ENCODE measurements around the gene LIPC. TPM values are rescaled to one million over a fixed set of nuclear protein-coding genes. Genes with fewer than 3 reads are reported as not detected.

Gene LIPC
- polyA plus RNA-seq, 3 donors: 0.37 TPM; not detected in 2

GRCh38 chr15:58401991-58402649 is 29.7 kb upstream of the LIPC start:
- Mint-ChIP-seq H3K4me1 (peaks cover 3% of the 10 kb centered on the region), H3K9me3 (peaks cover 0 to 3% (median 0%) of the 10 kb centered on the region in 7 donors), H3K27me3 (ENCODE audit: low read depth in 3 of 3) (peaks cover 2 to 3% (median 2%) of the 10 kb centered on the region in 3 donors), H3K4me3 (peak overlapping the region in 1 of 2 donors; percentile 7), H3K27ac (no peak overlapping the region), H3K36me3 (peaks cover 0 to 1% of the 10 kb centered on the region in 2 donors)
- no peak overlapping the region for H3K9ac ChIP-seq (ENCODE audit: insufficient read depth, low read length, poor library complexity, severe bottlenecking)
- H3K36me3 ChIP-seq (replicated peaks in 1 of 2; ENCODE audit: control insufficient read depth in 1 of 2, insufficient read depth in 2 of 2, low read length in 2 of 2): no peaks in the 10 kb centered on the region
- H3K27ac ChIP-seq (ENCODE audit: low read depth in 1 of 2, low read length in 2 of 2): no peak overlapping the region
- no peak for TF ChIP-seq CTCF (IDR thresholded peaks at IDR 0.05)
- 93% methylated on average over 5 of the region's 8 CpGs for WGBS (ENCODE audit: insufficient coverage)
- no peak overlapping the region for H3K4me2 ChIP-seq (replicated peaks; ENCODE audit: extremely low read depth, low read length, poor library complexity, severe bottlenecking)
- no peaks in the 10 kb centered on the region for H3K9me3 ChIP-seq (replicated peaks in 1 of 2; ENCODE audit: control insufficient read depth in 1 of 2, insufficient read depth in 1 of 2, low read length in 2 of 2)
- H3K27me3 ChIP-seq (ENCODE audit: control insufficient read depth in 2 of 2, insufficient read depth in 2 of 2, low read length in 2 of 2): no peaks in the 10 kb centered on the region
- no peaks in the 10 kb centered on the region for H3K79me2 ChIP-seq (ENCODE audit: insufficient read depth, low read length)
- no peaks in the 10 kb centered on the region for H4K20me1 ChIP-seq (ENCODE audit: insufficient read depth, low read length)
- no peak overlapping the region for H2AFZ ChIP-seq (ENCODE audit: insufficient read depth, low read depth, low read length, poor library complexity, severe bottlenecking)
- no peaks in the 10 kb centered on the region for H3K4me1 ChIP-seq (ENCODE audit: control insufficient read depth in 1 of 2, insufficient read depth in 2 of 2, low read length in 2 of 2)
- no peak overlapping the region for H3K4me3 ChIP-seq (replicated peaks in 1 of 3; ENCODE audit: low read depth in 2 of 3, low read length in 3 of 3)
- DNase-seq: no peak
- intact Hi-C loops (cut with micrococcal nuclease): no loop called here

- no peak overlapping the region for H3K27ac ChIP-seq (ENCODE audit: low read depth in 1 of 2, low read length in 2 of 2)
- H3K9ac ChIP-seq (ENCODE audit: insufficient read depth, low read length, poor library complexity, severe bottlenecking): no peak overlapping the region
- no peak overlapping the region for H3K4me2 ChIP-seq (replicated peaks; ENCODE audit: extremely low read depth, low read length, poor library complexity, severe bottlenecking)
- no peaks in the 10 kb centered on the region for H3K9me3 ChIP-seq (replicated peaks in 1 of 2; ENCODE audit: control insufficient read depth in 1 of 2, insufficient read depth in 1 of 2, low read length in 2 of 2)
- TF ChIP-seq CTCF (IDR thresholded peaks at IDR 0.05): no peak
- peaks cover 0 to 1% of the 10 kb centered on the region in 2 donors for H3K36me3 Mint-ChIP-seq
- intact Hi-C loops (cut with micrococcal nuclease): no loop called here
- peaks cover 0 to 3% (median 0%) of the 10 kb centered on the region in 7 donors for H3K9me3 Mint-ChIP-seq
- no peak overlapping the region for H3K4me3 Mint-ChIP-seq
- no peak overlapping the region for H3K27ac Mint-ChIP-seq
- H3K4me1 Mint-ChIP-seq: peaks cover 3% of the 10 kb centered on the region
- no peak overlapping the region for H3K4me3 ChIP-seq (replicated peaks in 1 of 3; ENCODE audit: low read depth in 2 of 3, low read length in 3 of 3)
- H4K20me1 ChIP-seq (ENCODE audit: insufficient read depth, low read length): no peaks in the 10 kb centered on the region
- DNase-seq: no peak
- H3K36me3 ChIP-seq (replicated peaks in 1 of 2; ENCODE audit: control insufficient read depth in 1 of 2, insufficient read depth in 2 of 2, low read length in 2 of 2): no peaks in the 10 kb centered on the region
- no peak overlapping the region for H2AFZ ChIP-seq (ENCODE audit: insufficient read depth, low read depth, low read length, poor library complexity, severe bottlenecking)
- no peaks in the 10 kb centered on the region for H3K27me3 ChIP-seq (ENCODE audit: control insufficient read depth in 2 of 2, insufficient read depth in 2 of 2, low read length in 2 of 2)
- H3K4me1 ChIP-seq (ENCODE audit: control insufficient read depth in 1 of 2, insufficient read depth in 2 of 2, low read length in 2 of 2): no peaks in the 10 kb centered on the region
- no peaks in the 10 kb centered on the region for H3K79me2 ChIP-seq (ENCODE audit: insufficient read depth, low read length)
- WGBS (ENCODE audit: insufficient coverage): no CpG with 5 or more reads among the region's 4 CpGs
- peaks cover 2 to 3% (median 2%) of the 10 kb centered on the region in 3 donors for H3K27me3 Mint-ChIP-seq (ENCODE audit: low read depth in 3 of 3)
Measured at GRCh38 chr15:58403581-58403980, 28.2 kb upstream of the LIPC start.

Measured in CD14-positive monocyte (primary cell).